SK-N-SH (cell line): ENCODE data around the gene BCAP31.

Experiments used
- EP300 ChIP-seq, 2 experiments: IDR thresholded peaks; 2 replicates each; pipeline versions ENCODE4 v1.4.0 to v1.6.1; 2012; ENCODE audit warnings: borderline replicate concordance in 1 of 2, low read depth in 1 of 2, low read length in 1 of 2
- EZH2phosphoT487 ChIP-seq: fragments of 200-600 bp; sonication (generic); IDR thresholded peaks from 2 replicates; pipeline ENCODE4 v1.6.1; 2017; ENCODE audit warnings: low read depth, mixed run types, mild to moderate bottlenecking, antibody characterized with exemption, moderate library complexity, borderline replicate concordance
- FOXJ3 ChIP-seq: sonication (generic); formaldehyde crosslinking; IDR thresholded peaks from 2 replicates; pipeline ENCODE4 v1.5.1; 2020; ENCODE audit warnings: mild to moderate bottlenecking, missing genetic modification reagents
- GATA2 ChIP-seq: sonication (generic); formaldehyde crosslinking; IDR thresholded peaks from 2 replicates; pipeline ENCODE4 v1.5.0; 2020; ENCODE audit warnings: mild to moderate bottlenecking, missing genetic modification reagents
- MXI1 ChIP-seq: IDR thresholded peaks from 2 replicates; pipeline ENCODE4 v1.6.1; 2012; ENCODE audit warnings: mild to moderate bottlenecking, low read depth, low read length, improper control_type of control experiment
- POLR2AphosphoS5 ChIP-seq: IDR thresholded peaks from 2 replicates; pipeline ENCODE4 v1.6.1; 2012; ENCODE audit warnings: low read depth, low read length
- RAD21 ChIP-seq: IDR thresholded peaks from 2 replicates; pipeline ENCODE4 v1.6.1; 2012; ENCODE audit warnings: mild to moderate bottlenecking, low read length
- RCOR1 ChIP-seq: fragments of 150-350 bp; IDR thresholded peaks from 2 replicates; pipeline ENCODE4 v1.6.1; 2017; ENCODE audit warnings: antibody characterized with exemption, low read length
- TF ChIP-seq, protein P1 (sequence below): fragments of 200-600 bp; sonication (generic); IDR thresholded peaks from 2 replicates; pipeline ENCODE4 v1.6.1; 2017; ENCODE audit warnings: antibody characterized with exemption, mild to moderate bottlenecking, moderate library complexity

DNA sequence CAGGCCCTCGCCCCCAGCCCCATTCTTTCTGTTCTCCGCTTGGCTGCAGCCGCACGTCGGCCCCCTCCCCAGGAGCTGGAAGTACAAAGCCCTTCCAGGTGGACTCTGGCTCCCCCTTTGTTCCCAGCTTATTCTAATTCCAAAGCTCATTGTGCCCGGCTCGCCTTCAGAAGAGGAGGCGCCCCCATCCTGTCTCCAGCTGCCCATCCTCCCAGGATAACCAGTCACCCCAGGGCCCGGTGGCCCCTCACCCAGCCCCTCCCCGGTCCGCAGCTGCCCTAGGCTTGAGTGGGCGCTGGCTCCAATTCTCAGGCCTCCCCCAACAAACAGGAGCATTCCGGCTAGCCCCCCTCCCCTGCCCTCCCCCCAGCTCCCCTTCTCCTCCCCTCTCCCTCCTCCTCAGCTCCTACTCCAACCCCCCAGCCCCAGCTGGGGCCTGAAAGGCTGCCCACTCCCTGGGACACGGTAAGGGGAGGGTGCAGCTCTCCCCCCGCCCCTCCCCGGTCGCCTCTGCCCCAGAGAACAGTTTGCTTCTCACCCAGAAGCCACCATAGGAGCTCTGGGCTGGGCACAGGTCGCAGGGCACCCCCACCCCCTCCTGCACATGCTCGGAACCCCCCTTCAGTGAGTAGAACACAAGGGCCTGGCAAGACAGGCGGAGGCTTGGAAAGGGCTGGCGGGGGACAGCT lies 39.6 kb downstream of the BCAP31 start:
- TF ChIP-seq GATA2 (no peak), RCOR1 (no peak), POLR2AphosphoS5 (no peak), EZH2phosphoT487 (no peak), FOXJ3 (CRISPR knock-in tag) (no peak), EP300 (IDR thresholded peaks at IDR 0.05; ENCODE audit: borderline replicate concordance in 1 of 2, low read depth in 1 of 2, low read length in 1 of 2) (no peak), MXI1 (no peak), RAD21 (no peak)
- TF ChIP-seq, protein P1, sequence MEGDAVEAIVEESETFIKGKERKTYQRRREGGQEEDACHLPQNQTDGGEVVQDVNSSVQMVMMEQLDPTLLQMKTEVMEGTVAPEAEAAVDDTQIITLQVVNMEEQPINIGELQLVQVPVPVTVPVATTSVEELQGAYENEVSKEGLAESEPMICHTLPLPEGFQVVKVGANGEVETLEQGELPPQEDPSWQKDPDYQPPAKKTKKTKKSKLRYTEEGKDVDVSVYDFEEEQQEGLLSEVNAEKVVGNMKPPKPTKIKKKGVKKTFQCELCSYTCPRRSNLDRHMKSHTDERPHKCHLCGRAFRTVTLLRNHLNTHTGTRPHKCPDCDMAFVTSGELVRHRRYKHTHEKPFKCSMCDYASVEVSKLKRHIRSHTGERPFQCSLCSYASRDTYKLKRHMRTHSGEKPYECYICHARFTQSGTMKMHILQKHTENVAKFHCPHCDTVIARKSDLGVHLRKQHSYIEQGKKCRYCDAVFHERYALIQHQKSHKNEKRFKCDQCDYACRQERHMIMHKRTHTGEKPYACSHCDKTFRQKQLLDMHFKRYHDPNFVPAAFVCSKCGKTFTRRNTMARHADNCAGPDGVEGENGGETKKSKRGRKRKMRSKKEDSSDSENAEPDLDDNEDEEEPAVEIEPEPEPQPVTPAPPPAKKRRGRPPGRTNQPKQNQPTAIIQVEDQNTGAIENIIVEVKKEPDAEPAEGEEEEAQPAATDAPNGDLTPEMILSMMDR, result no peak
